HG03558 (cell line): ENCODE data around the gene CFAP141.

ENCODE experiments used
- ATAC-seq: cut with Tn5 transposase; IDR thresholded peaks from one replicate; pipeline ENCODE4 v1.9.1; 2021; ENCODE audit warnings: moderate number of reproducible peaks; ENCODE audit not compliant: unreplicated experiment; ENCODE audit errors: extremely low read depth

Gene CFAP141

DNA sequence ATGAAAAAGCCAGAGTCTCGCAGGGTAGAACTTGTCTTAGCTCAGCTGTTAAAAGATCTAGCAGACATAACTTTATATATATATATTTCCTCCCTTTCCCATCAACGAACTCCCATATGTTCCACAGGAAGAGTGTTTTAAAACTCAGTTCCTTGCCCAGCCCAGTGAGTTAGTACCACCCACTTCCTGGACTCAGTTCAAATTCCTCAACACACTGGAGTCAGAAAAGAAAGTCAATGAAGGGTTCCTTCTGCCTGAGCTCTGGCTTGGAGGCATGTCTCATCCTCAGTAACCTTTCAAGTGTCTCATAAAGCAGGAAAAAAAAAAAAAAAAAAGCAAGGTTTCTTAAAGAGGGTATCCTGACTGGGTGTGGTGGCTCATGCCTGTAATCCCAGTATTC, 29.8 kb downstream of the CFAP141 start:
- ATAC-seq: no peak

DNA sequence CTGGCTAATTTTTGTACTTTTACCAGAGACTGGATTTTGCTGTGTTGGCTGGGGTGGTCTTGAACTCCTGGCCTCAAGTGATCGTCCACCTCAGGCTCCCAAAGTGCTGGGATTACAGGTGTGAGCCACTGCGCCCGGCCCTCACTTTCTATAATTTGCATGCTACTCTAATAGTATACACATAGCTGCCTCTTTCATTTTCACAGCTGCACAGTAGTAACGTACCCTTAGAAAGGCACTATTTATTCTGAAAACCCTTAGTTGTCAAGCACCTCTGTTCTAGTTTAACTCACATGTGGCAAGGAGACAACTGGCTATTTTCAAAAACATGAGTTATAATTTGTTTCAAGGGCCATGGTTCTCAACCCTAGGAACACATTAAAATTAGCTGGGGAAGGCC, 31.5 kb downstream of the CFAP141 start:
- ATAC-seq: no peak

DNA sequence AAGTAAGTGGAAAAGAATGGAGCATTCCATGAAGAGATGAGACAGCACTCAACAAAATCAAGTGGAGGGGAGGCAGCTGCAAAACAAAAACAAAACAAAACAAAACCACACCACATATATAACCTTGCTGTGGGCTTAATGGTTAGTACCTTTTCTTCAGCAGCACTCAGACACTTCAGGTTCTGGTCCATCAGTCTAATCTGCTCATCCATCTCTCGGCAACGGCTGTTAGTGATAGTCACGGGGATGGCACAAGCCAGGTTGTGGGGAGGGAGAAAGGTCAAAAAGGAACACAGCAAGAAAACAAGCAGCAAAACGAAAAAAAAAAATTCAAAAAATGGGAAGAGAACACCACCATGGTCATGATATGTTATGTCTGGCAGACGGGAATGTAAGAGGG, 34.3 kb downstream of the CFAP141 start:
- no peak for ATAC-seq

DNA sequence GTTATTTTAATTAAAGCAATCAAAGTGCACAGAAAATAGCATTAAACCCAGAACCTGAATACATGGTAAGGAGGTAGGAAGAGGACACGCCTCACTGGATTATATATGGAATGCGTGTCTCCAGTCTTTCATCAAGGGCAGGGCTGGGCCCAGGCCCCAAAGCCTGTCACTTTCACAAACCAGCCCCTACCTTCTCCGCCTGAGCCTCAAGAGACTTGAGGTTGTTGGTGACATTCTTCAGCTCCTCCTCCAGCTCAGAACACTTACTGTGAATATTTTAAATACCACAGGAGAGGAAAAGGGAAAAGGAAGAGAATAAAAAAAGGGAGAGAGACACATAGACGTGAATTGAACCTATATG, 34.9 kb downstream of the CFAP141 start:
- ATAC-seq: no peak

DNA sequence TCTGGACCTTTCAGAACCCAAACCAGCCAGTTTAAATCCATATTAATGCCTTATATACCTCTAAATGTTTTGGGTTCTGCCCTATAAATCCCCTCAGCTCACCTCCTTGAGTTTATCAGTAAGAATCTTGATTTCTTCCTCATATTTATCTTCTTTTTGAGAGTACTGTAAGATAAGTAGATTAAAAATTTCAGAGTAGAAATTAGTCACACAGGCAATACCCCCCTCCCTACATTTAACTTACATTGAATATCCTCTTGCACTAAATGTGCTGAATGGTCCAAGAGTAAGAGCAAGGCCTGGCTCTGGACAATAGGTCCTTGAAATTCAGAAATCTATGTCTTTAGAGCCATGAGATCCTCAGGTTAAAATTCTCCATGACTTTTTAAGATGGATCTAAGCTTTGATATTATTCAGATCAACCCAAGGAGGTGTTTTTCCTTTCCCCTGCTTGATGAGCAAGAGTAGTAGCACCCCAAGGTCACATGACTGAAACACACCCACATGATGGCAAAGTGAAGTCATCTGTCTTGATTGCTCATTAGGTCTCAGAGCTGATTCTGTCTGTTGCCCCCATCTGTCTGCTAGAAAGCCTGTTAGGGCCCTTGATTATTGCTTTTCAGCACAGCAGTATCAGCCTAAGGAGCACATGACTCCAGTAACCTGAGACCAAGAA, 35.4 kb downstream of the CFAP141 start:
- ATAC-seq: no peak

DNA sequence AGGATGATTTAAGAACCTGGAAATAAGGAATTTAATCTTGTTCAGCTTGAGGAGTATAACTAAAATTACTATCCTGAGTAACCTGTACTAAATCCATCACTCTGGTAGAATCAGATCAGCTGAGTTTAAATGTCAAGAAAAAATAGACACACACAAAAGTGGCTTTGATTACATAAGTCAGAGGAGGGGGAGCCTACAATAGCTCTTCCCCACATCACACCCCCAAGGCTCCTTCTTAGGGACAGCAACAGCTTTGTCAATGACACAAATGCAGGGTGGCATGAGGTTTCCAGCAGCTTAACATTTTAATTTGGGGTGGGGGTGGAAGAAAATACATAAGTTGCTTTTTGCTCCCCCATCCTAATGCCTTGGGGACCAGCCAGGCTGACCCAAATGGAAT, 38.7 kb downstream of the CFAP141 start:
- ATAC-seq: no peak

DNA sequence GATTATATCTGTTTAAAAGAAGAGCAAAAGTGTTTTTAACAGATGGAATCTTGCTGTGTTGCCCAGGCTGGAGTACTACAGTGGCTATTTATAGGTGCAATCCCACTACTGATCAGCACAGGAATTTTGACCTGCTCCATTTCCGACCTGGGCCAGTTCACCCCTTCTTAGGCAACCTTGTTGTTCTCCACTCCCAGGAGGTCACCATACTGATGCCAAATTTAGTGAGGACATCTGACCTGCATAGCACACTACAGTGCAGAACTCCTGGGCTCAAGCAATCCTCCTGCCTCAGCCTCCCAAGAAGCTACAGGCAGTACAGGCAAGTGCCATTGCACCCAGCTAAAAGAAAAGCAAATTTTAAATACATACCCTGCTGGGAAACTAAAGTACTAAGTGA, 39.9 kb downstream of the CFAP141 start:
- ATAC-seq: no peak

DNA sequence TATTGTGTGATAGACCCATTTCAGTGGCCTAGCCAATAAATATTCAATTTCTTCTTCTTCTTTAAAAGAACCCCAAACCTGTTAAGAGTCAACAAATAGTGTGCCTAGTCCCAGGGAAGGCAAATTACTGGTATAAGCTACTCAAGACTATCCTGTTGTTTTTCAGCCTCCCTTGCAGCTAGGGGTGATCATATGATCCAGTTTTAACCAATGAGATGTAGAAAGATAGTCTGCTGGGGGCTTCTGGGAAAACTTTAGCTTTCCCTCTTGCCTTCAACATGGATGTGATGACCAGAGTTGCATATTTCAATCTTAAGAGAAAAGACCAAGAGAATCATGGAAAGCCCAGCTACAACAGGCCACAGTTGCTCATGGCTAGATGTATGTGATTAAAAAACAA, 46.6 kb downstream of the CFAP141 start:
- ATAC-seq: no peak

DNA sequence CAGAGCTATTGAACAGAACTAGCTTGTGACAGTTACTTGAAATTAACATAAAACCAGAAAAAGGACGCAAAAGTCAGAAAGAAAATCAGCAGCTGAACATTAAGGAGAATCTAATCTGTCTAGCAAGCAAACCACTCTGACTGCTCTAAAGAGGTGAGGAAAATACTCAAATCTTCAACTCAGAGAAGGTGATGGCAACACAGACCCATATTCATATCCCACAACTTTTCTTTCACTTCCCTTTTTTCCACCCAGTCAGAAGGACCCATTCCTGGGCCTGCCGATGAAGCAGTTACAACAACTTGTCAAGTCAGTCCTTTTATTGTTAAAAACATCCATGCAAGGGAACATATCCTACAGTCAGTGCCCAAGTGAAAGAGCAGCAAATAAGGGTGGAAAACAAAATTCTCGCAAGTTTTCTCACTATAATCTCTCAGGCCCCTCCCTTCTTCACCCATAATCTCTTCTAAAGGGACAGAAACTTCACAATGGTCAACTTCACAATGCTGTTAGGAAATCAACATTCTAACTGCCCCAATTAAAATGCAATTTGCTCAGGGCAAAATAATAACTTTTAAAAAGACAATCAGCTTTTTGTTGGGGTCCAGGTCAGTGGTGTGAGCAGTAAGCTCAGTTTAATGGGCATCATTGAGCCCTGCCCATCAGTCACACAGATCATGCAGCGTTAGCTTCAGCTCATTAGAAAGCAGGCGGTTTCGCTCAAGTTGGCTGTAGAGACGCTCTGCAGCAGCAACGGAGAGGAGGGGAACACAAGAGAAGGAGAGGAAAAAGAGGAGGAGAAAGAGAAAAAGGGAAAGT, 47.6 kb downstream of the CFAP141 start:
- ATAC-seq: no peak

DNA sequence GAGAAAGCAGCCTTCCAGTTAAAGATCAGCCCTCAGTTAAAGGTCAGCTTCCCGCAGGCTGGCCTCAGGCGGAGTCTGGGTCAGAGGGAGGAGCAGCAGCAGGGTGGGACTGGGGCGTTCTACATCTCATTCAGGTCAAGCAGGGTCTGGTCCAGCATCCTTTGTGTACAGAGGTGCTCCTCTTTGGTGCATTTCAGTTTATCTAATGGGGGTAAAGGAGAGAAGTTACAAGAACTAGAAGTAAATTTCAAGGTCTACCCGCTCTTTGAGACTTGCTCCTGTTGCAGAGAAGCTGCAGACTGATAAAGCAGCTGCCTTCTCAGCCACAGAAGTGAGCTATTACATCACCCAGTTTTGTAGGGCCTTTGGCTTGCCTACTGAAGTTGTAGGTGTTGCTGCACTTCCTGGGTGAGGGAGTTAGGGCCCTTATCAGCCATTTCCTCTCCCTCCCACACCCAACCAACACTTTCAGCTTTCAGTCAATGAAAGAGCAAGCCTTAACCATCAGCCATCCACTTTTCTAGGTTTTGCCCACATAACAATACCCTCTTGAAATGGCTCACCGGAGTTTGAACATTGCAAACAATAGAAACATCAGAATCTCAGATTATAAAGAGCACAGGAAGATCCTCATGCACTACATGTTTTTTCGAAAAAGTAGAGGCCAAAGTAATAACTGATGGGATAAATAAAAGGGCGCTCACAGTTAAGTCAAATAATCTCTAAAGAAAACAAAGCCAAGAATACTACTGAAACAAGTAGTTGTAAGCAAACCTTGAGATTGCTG, 48.4 kb downstream of the CFAP141 start:
- ATAC-seq: no peak

DNA sequence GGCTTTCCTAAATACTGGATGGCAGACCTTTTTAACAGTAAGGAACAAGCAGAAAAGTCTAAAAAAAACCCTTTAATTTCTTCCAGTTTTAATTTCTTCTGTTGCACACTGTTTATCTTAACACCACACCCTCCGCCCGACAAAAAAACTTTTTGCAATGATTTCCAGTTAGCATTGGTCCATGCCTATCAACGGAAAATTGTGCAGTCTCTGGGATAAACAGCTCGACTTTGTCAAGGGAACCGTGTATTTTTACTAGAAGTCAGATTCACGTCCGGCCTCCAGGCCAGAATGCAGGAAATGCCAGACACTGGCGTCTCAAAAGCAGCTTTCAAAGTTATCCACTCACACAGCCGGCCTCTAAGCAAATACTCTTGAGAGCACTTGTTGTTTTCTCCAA, 50.9 kb downstream of the CFAP141 start:
- no peak for ATAC-seq

DNA sequence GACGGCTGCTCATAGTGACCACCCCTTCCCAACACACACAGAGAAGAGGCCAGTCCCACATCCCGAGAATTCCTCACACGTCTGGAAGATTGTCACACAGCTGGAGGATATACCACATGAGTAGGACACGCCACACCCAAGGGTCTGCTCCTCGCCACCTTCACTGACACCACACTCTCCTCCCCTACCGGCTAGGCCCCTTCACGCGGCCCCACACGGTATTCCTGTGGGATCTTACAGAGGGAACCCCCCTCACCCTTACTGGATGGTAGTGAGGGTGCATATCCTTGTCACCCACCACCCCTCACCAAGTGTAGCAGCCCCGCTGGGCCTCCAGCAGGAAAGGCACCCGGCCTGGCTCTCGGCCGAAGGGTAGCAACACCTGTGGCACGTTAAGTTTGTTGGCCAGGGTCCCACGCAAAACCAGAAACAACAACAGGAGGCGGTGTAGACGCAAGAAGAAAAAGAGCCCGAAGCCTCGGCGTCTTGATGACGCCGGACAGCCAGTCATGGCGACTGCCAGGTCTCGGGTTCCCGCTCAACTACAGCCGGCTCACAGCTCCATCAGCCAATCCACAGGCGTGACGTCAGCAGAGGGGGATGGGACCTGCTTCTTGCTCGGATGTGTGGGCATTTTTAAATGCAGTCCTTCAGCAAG, 51.5 kb downstream of the CFAP141 start, which contains the start of gene NUP210L:
TSS of gene NUP210L (minus strand) at position 540 of the 658 bp plus-strand sequence.
- no peak for ATAC-seq

DNA sequence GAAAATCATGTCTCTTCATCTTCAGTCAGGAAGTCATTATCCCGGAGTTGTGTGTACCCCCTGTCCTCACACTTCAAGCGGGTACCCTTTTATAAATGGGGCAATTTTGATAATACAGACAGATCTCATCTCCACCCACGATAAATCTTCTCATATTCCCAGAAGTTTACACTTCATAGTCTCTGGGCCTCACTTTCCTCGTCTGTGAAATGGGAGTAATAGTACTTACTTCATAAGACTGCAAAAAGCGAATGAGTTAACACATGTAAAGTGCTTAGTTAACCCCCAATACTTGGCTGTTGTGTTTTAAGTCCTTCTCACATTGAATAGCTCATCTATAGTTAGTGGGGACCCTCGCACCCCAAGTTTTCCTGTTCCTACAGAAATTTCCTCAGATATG, 52.1 kb downstream of the CFAP141 start:
- ATAC-seq: no peak

DNA sequence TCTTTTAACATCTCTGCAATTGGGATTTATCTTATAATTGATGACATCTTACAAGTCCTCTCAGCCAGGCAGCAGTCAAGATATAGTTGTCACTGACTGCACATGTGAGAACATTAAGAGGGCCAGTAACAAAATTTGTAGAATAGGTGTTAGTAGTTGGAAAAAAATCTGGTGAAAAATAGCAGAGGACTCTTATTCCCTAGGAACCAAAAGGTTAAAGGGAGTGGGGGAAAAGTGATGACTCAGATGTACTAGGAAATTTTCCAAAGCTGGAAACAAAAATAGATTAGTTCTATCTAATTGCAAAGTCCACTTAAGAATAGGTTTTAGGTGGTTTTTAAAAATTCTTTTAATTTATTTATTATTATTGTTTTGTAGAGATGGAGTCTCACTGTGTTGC, 54.8 kb downstream of the CFAP141 start:
- no peak for ATAC-seq
